ENCODE measurements around the gene C1orf159.

- TF ChIP-seq, protein P1, sequence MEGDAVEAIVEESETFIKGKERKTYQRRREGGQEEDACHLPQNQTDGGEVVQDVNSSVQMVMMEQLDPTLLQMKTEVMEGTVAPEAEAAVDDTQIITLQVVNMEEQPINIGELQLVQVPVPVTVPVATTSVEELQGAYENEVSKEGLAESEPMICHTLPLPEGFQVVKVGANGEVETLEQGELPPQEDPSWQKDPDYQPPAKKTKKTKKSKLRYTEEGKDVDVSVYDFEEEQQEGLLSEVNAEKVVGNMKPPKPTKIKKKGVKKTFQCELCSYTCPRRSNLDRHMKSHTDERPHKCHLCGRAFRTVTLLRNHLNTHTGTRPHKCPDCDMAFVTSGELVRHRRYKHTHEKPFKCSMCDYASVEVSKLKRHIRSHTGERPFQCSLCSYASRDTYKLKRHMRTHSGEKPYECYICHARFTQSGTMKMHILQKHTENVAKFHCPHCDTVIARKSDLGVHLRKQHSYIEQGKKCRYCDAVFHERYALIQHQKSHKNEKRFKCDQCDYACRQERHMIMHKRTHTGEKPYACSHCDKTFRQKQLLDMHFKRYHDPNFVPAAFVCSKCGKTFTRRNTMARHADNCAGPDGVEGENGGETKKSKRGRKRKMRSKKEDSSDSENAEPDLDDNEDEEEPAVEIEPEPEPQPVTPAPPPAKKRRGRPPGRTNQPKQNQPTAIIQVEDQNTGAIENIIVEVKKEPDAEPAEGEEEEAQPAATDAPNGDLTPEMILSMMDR (IDR thresholded peaks at IDR 0.05; ENCODE audit: low read depth, low read length) = no peak
- TF ChIP-seq EZH2phosphoT487 (IDR thresholded peaks at IDR 0.05; ENCODE audit: low read depth) = no peak
Measured at GRCh38 chr1:1043921-1044320, 72.0 kb downstream of the C1orf159 start.
